NK-92 treated with Interleukin-12 subunit alpha and Interleukin-12 subunit beta, amount 100 ng/mL, for 24 hours (cell line): Measurements from ENCODE around the gene GNAI3.

ENCODE experiments used
- DNase-seq: peaks from one replicate; lab custom pipeline; 2025; lab: John Stamatoyannopoulos, UW

GNAI3 gene

DNA sequence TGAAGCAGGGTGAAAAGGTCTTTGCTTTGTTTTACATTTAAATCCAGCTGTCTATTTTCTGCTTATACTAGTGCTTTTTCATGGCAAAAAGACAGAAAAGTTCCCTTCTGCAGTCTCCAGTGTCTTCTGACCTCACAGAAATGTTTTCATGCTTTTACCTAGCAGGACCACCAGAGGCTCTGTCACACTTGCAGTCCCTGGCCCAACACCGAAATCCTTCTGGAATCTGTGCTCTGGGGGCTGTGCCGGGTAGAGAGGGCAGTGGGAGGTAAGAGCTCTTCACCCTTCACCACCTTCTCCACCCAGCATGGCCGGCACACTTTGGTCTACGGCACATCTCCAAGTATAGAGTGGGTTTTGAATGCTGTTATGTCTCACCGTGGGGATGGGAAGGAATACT lies 50.2 kb downstream of the GNAI3 start:
- DNase-seq = no peak

GRCh38 chr1:109603229-109603628 lies 54.8 kb downstream of the GNAI3 start:
- no peak for DNase-seq

DNA sequence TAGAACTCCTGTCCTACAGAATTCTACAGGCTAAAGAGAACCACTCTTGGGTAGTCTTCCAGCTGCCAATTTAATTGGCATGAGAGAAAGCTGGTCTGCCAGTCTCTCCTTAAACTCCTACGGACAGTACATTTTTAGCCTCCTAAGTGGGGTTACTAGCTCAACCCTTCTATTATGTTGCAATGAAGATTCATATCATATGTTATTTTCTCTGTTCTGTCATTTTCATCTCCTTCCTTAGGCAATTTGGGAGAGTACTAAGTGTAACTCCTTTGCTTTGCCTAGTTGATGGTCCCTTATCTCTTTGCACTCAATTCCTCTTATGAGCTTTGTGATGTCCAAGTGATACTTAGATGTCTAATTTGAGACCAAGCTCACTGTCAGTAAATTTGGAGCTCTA lies 57.0 kb downstream of the GNAI3 start:
- DNase-seq = no peak

DNA sequence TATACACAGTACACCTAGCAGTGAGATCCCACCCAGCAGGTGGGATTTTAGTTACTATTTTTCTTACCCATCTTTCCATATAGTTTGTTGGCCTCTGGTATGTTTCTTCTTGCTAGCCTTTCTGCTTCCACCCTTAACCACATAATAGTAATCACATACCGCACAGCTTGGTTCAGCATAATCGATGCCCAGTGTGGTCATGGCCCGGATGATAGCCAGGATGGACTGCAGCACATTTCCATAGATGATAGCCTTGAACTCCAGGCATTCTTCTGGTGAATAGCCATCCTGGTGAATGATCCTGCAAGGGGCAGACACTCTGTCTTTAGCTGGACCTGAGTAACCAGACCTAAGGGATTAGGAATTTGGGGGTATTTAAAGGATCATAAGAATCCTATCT lies 61.5 kb downstream of the GNAI3 start:
- DNase-seq = no peak

- no peak for DNase-seq
Observed at GRCh38 chr1:109610609-109611307, 62.3 kb downstream of the GNAI3 start.

- no peak for DNase-seq
Observed at GRCh38 chr1:109611308-109611990, 63.0 kb downstream of the GNAI3 start.

GRCh38 chr1:109613361-109614147 lies 65.1 kb downstream of the GNAI3 start:
- no peak for DNase-seq

DNA sequence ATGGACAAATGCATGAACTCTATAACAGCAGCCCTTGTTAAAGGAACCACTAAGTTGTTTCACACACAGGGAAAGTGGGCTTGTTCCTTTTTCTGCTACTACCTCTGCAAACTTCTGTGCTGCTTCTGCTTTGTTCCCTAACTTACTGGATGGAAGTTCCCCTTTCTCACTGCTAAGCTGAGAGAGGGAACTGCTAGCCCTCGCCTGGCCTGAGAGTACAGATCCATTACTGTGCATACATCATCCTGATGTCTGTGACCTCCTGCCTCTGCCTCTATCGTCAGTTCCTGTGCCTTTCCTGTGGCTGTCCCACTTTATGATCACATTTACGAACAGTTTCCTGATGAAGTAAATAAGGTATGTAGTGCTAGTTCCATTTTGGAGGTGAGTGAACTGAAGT lies 67.5 kb downstream of the GNAI3 start:
- no peak for DNase-seq

- DNase-seq = no peak
Observed at GRCh38 chr1:109616391-109616790, 68.0 kb downstream of the GNAI3 start.

GRCh38 chr1:109617291-109617801 lies 68.9 kb downstream of the GNAI3 start:
- DNase-seq = peak; percentile 25

- no peak for DNase-seq
Observed at GRCh38 chr1:109618661-109619575, 70.5 kb downstream of the GNAI3 start.

DNA sequence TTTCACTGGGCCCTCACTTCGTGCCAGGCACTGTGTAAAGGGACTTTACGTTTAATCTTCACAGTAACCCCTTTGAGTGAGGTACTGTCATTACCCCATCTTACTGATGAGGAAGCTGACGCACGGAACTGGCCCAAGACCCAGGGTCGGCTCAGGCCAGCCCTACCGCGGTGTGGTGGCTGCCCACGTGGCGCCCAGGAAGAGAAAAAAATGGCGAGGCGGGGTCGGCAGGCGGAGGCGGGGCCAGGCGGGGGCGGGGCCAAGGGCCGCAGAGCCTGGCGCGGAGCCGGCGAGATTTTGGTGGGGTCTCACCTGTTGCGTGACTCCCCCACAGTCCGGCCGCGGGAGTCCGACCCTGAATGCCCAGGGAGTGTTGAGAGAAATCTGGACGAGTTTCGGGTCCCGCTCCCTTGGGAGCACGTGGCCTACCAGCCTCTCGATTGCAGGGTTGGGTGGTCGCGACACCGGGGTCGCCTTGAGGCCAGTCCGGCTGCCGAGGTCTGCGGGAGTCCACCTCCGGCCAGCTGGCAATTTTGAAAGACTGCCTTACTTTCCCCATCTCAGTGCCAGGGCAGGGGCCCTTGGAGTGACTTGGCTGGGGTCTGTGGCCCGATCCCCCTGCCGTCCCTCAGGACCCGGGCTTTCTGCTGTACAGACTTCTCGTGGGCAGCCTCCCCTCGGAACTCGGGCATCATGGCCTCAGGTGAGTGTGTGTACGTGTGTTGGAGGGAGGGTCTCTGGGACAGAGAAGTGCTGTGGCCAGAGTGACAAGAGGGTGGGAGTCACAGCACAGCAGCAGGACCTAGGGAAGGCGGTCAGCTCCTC lies 71.4 kb downstream of the GNAI3 start, which contains the start of the genes AMPD2 and GNAT2:
Gene AMPD2 (plus strand): TSS at position 262 of the 825 bp plus-strand sequence. CDS start 1,339 bp downstream, outside the sequence.
Gene GNAT2 (minus strand): TSS at position 41 of the 825 bp plus-strand sequence. CDS start 6,746 bp downstream, outside the sequence.
- peak; percentile 75 for DNase-seq

- no peak for DNase-seq
Observed at GRCh38 chr1:109620401-109620791, 72.0 kb downstream of the GNAI3 start.

DNA sequence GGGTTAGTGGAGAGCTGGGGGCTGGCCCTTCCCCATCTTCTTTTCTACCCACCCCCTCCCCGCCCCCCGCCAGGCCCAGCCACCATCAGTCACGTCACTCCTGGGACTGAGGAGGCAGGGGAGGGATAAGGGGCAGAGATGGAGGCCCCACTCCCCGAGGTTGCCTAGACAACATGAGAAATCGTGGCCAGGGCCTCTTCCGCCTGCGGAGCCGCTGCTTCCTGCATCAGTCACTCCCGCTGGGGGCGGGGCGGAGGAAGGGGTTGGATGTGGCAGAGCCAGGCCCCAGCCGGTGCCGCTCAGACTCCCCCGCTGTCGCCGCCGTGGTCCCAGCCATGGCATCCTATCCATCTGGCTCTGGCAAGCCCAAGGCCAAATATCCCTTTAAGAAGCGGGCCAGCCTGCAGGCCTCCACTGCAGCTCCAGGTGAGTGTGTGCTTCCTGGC lies 72.4 kb downstream of the GNAI3 start:
- DNase-seq = peak; percentile 96

- DNase-seq = no peak
Observed at GRCh38 chr1:109621379-109622136, 73.1 kb downstream of the GNAI3 start.

DNA sequence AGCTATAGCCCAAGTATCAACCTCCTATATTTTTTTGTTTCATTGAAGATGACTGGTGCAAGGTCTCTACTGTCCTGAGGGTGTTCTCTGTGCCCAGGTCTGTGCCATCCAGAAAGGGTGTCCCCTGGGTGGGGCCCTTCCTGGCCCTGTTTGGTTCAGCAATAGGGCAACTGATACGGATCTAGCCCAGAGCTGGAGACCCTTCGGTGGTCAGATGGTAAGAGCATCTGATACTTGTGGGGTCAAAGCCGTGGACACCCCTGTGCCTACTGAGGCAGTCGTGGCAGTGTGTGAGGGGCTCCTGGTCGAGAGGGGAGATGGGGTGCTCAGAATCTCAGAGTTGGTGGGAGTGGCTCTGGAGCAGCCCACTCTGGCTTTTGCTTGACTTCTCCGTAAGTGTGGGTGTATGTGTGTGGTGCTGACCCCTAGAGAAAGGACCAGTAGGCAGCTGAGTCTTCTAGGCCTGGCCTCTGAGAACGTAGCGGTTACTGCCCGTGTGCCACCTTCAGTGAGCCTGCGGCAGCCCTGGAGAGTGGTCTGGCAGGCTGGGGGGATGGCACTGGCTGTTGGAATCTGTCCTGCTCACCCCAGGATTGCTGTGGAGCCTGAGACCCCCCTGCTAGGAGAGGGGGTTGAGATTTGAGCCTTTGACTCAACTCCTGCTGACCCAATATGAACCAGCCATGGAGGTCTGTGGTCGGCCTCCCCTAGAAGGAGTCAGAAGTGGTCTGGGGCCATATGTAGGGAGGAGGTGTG lies 73.9 kb downstream of the GNAI3 start:
- no peak for DNase-seq

DNA sequence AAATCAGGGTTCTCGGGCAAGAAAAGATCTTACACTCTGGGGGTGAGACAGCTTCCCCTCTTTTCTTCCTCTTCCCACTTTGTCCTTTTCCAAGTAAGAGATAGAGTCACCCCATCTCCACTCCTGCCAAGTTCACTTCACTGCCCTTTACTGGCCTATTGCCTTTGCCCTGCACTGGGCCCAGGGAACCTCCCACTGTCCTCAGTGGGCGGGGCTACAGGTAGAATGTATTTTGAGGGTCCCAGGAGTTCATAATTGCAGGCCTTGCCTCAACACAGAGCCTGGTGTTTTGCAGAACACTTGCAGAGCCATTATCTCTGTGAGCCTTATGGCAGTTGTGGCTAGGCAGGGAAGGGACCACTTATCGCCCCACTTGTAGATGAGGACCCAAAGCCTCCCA lies 74.5 kb downstream of the GNAI3 start:
- no peak for DNase-seq

DNA sequence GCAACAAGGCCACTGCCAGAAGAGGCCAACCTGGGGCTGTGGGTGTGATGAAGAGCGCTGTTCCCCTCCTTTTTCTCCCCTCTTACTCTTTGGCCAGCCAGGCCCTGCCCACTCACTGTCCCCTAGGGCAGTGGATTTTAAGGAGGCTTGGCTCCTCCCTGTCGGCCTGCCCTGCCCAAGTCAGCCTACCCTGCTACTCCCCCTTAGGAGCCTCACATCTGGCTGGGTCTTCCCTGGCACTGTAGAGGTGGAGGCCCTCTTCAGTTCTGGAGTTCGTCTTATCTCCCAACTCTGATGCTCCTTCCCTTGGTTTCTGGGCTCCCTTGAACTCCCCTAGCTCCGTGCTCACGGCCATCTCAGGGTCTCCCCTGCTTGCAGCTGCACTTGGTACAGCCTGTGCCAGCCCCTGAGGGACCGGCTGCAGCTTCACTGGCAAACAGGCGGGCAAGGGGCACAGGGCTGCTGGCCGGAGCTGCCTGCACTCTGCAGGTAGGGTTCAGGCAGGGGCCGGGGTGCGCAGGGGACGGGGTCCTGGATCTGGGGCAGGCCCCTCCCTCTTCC lies 75.3 kb downstream of the GNAI3 start:
- DNase-seq = no peak
